GM12892 (cell line): Measurements from ENCODE around the gene EPHA6.

ENCODE experiments used
- POLR2A ChIP-seq: IDR thresholded peaks from 2 replicates; pipeline ENCODE4 v1.6.1; 2011; ENCODE audit warnings: low read depth, low read length, control low read depth
- POLR2AphosphoS5 ChIP-seq: IDR thresholded peaks from 2 replicates; pipeline ENCODE4 v1.6.1; 2011; ENCODE audit warnings: low read depth, low read length, control low read depth

DNA sequence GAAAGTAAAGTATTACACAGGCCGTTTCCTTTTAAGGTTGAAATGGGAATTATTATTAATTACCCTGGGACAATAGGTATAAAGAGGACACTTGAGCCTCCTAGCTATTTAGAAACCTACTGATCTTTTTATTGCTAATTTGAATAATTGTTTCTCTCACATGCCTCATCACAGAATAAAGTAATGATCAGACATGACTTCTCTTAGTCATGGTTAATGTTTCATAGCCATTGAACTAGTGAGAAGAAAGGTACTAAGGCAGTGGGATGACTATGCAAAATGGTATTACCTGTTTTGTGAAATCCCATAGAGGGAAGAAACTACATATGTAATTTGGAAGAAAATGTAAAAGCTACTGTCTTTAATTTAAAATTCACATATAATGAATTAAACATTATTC, 85.6 kb downstream of the EPHA6 start:
- no peak for TF ChIP-seq POLR2A
- no peak for TF ChIP-seq POLR2AphosphoS5
